ENCODE measurements around the gene SELENOV.

Gene SELENOV

DNA sequence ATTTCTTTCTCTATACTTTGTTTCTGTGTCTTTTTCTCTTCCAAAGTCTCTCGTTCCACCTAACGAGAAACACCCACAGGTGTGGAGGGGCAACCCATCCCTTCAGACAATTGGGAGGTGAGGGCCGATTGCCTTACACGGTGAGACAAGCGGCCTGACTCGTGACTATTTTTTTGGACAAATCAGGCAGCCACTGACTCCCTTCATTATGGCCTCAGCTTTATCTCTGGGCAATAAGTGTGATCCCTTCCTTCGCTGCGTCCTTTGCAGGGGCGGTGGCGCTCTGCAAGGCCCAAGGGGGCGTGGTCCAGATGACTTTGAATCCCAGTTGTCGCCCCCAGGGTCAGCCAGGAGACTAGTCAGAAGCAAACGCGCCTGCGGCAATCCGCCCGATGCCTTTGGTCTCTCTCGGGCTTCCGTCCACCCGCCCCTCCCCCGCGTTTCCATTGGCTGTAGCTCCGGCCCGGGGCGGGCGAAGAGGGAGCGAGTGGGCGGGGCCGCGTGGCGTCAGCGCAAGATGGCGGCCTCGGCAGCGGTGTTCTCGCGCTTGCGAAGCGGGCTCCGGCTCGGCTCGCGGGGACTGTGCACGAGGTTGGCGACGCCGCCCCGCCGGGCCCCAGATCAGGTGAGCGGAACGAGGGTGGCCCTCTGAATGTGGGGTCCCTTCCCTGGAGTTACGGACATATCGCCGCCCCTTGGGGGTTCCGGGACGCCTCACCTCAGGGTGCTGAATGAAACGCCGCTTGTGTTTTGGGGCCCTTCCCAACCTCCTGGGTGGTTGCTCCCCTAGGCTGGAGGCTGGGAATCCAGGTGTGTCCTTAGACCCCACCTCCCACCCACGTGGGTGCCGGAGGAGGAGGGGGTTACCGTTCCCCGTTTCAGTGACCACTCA lies 34.4 kb upstream of the SELENOV start, which contains the start of gene TIMM50:
TSS of gene TIMM50 (plus strand) at position 502 of the 892 bp plus-strand sequence. CDS start at position 518, 16 bp downstream.
- no peaks in the 10 kb centered on the region for H3K9me3 Mint-ChIP-seq
- peak within 1 kb of the TSS; percentile 93 for H3K4me3 Mint-ChIP-seq
- peaks cover 28% of the 10 kb centered on the region for H3K4me1 Mint-ChIP-seq
- peaks cover 7% of the 10 kb centered on the region for H3K36me3 Mint-ChIP-seq
- peak within 1 kb of the TSS; percentile 94 for H3K27ac Mint-ChIP-seq
- no peaks in the 10 kb centered on the region for H3K27me3 Mint-ChIP-seq

GRCh38 chr19:39481229-39481545 lies 33.8 kb upstream of the SELENOV start:
- H3K9me3 Mint-ChIP-seq: no peaks in the 10 kb centered on the region
- H3K36me3 Mint-ChIP-seq: peaks cover 7% of the 10 kb centered on the region
- peak overlapping the region; percentile 94 for H3K27ac Mint-ChIP-seq
- peaks cover 28% of the 10 kb centered on the region for H3K4me1 Mint-ChIP-seq
- H3K4me3 Mint-ChIP-seq: peak overlapping the region; percentile 93
- H3K27me3 Mint-ChIP-seq: no peaks in the 10 kb centered on the region

DNA sequence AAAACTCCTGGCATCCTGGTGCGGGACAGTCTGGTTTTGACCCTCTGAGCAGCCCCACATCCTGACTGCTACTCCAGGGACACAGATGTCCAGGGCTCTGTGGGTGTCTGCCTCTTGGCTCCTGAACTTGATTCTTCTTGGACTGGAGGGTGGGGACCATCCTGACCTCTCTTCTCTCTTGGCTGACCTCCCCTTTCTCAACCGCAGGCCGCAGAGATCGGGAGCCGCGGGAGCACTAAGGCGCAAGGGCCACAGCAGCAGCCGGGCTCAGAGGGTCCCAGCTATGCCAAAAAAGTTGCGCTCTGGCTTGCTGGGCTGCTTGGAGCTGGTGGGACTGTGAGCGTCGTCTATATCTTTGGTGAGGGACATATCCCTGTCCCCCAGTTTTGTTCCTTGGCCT lies 33.3 kb upstream of the SELENOV start:
- H3K27me3 Mint-ChIP-seq: no peaks in the 10 kb centered on the region
- H3K36me3 Mint-ChIP-seq: peaks cover 7% of the 10 kb centered on the region
- peak overlapping the region; percentile 94 for H3K27ac Mint-ChIP-seq
- H3K4me3 Mint-ChIP-seq: peak overlapping the region; percentile 93
- H3K4me1 Mint-ChIP-seq: peaks cover 31% of the 10 kb centered on the region
- no peaks in the 10 kb centered on the region for H3K9me3 Mint-ChIP-seq

DNA sequence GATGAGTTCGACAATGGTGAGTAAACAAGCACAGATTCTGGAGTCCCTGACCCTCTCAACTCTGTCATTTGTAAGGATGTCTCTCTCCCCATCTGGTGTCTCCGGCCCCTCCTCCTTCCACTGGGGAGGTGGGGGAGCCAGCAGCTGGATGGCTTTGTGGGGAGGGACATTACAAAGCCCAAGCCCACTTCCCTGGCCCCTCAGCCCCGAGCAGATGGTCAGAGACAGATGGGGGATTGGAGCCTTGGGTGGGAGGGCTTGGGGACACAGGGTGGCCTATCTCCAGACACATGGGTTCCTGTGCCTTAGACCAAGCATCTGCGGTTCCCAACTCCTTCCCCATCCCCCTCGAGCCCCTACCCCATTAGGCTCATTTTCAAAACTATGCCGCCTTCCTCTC lies 31.8 kb upstream of the SELENOV start:
- Mint-ChIP-seq H3K36me3 (peaks cover 9% of the 10 kb centered on the region), H3K4me3 (peak overlapping the region; percentile 59), H3K4me1 (peaks cover 34% of the 10 kb centered on the region), H3K27ac (no peak overlapping the region), H3K27me3 (no peaks in the 10 kb centered on the region), H3K9me3 (no peaks in the 10 kb centered on the region)

DNA sequence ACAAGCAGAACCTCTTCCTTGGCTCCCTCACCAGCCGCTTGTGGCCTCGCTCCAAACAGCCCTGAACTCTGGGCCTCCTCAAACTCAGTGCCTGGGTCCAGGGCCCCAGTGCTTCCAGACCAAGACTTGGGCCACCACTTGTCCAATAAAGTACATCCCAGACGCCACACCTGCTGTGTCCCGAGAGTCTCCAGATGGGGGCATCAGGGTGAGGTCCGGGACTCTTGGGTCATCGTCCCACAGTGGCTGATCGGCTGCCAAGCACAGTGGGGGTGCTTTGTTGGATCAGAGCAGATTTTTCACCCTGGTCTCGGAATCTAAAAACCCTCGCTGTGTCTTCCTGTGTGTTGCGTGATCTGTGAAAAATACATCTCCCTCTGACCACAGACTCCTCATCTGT lies 25.2 kb upstream of the SELENOV start:
- no peak overlapping the region for H3K27ac Mint-ChIP-seq
- peaks cover 7% of the 10 kb centered on the region for H3K4me1 Mint-ChIP-seq
- H3K27me3 Mint-ChIP-seq: no peaks in the 10 kb centered on the region
- no peak overlapping the region for H3K4me3 Mint-ChIP-seq
- no peaks in the 10 kb centered on the region for H3K9me3 Mint-ChIP-seq
- H3K36me3 Mint-ChIP-seq: peaks cover 11% of the 10 kb centered on the region

GRCh38 chr19:39492225-39492624 lies 22.7 kb upstream of the SELENOV start:
- H3K27ac Mint-ChIP-seq: no peak overlapping the region
- no peaks in the 10 kb centered on the region for H3K27me3 Mint-ChIP-seq
- no peaks in the 10 kb centered on the region for H3K9me3 Mint-ChIP-seq
- H3K4me1 Mint-ChIP-seq: no peaks in the 10 kb centered on the region
- no peak overlapping the region for H3K4me3 Mint-ChIP-seq
- peaks cover 7% of the 10 kb centered on the region for H3K36me3 Mint-ChIP-seq

DNA sequence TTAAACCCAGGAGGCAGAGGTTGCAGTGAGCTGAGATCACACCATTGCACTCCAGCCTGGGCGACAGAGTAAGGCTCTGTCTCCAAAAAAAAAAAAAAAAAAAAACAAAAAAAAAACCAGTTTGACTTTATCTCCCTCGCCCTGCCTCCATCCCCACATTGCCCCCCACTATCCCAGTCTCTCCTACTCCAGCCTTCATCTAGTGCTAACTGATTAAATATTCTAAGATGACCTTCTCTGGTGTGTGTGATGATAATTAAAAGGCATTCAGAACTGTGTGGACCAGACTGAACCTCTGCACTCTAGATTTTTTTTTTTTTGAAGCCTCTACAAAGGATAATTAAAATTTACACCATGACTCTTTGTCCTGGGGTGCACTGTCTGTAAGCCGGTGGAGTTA lies 22.2 kb upstream of the SELENOV start:
- Mint-ChIP-seq H3K4me1 (no peaks in the 10 kb centered on the region), H3K27ac (peak overlapping the region; percentile 25), H3K36me3 (peaks cover 7% of the 10 kb centered on the region), H3K27me3 (no peaks in the 10 kb centered on the region), H3K9me3 (no peaks in the 10 kb centered on the region), H3K4me3 (no peak overlapping the region)

- H3K36me3 Mint-ChIP-seq: peaks cover 2% of the 10 kb centered on the region
- H3K4me1 Mint-ChIP-seq: peaks cover 13% of the 10 kb centered on the region
- no peak overlapping the region for H3K27ac Mint-ChIP-seq
- peaks cover 10% of the 10 kb centered on the region for H3K27me3 Mint-ChIP-seq
- no peaks in the 10 kb centered on the region for H3K9me3 Mint-ChIP-seq
- no peak overlapping the region for H3K4me3 Mint-ChIP-seq
Observed at GRCh38 chr19:39494661-39495060, 20.3 kb upstream of the SELENOV start.

DNA sequence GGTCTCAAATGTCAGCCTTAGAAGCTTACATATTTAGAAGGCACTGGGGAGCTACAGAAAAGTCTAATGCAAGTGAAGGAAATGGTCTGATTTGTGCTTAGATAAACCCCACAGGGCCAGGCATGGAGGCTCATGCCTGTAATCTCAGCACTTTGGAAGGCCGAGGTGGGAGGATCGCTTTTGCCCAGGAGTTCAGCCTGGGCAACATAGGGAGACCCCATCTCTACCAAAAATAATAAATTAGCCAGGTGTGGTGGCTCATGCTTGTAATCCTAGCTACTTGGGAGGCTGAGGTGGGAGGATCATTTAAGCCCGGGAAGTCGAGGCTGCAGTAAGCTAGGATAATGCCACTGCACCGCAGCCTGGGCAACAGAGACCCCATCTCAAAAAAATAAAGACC lies 18.9 kb upstream of the SELENOV start:
- Mint-ChIP-seq H3K4me3 (no peak overlapping the region), H3K36me3 (peaks cover 2% of the 10 kb centered on the region), H3K27me3 (peaks cover 20% of the 10 kb centered on the region)

DNA sequence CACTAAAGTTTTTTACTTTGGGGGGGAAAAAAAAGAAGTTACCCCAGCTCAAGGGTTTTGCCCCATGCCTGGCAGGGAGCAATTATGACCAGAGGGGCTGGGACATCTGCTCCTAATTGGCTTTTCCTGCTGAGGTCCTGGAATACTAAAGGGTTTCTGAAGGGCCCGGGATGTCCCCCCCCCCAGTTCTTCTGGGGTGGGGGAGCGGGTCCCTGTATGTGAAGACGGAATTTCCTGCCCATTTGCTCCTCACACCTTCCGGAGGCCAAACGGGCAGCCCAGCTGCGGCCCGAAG lies 17.3 kb upstream of the SELENOV start:
- Mint-ChIP-seq H3K4me3 (no peak overlapping the region), H3K27me3 (peaks cover 22% of the 10 kb centered on the region), H3K36me3 (peaks cover 2% of the 10 kb centered on the region), H3K9me3 (no peaks in the 10 kb centered on the region), H3K4me1 (peaks cover 16% of the 10 kb centered on the region), H3K27ac (no peak overlapping the region)

More for the DNA sequence above, 18.9 kb upstream of the SELENOV start:
- Mint-ChIP-seq H3K9me3 (no peaks in the 10 kb centered on the region), H3K27ac (no peak overlapping the region), H3K4me1 (peaks cover 16% of the 10 kb centered on the region)

- Mint-ChIP-seq H3K27ac (no peak overlapping the region), H3K9me3 (no peaks in the 10 kb centered on the region), H3K4me3 (peak overlapping the region; percentile 56), H3K36me3 (no peaks in the 10 kb centered on the region), H3K27me3 (peaks cover 22% of the 10 kb centered on the region), H3K4me1 (peaks cover 18% of the 10 kb centered on the region)
Observed at GRCh38 chr19:39497996-39498797, 16.7 kb upstream of the SELENOV start.

DNA sequence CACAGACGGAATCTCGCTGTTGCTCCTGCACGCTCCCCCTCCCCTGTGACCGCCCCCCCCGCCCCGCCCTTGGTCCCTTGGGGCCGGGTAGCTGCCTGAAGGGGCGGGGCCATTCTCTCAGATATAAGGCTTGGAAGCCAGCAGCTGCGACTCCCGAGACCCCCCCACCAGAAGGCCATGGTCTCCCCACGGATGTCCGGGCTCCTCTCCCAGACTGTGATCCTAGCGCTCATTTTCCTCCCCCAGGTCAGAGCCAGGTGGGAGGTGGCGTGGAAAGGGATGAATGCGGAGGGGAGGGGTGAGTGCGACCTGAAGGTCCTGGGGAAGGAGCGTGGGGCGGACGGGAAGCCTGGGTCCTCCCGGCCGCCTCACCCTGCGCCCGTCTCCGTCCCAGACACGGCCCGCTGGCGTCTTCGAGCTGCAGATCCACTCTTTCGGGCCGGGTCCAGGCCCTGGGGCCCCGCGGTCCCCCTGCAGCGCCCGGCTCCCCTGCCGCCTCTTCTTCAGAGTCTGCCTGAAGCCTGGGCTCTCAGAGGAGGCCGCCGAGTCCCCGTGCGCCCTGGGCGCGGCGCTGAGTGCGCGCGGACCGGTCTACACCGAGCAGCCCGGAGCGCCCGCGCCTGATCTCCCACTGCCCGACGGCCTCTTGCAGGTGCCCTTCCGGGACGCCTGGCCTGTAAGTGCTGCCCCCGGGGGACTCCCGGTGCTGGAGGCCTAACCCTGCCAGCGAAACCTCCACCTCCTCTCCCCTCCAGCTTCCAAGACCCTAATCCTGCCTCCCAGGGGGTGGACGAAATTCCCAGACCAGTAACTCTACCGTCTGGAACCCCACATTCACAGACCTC lies 15.9 kb upstream of the SELENOV start, which contains the start of gene DLL3:
TSS of gene DLL3 (plus strand) at position 150 of the 845 bp plus-strand sequence. CDS start at position 178, 28 bp downstream.
- H3K4me3 Mint-ChIP-seq: peak within 1 kb of the TSS; percentile 80

DNA sequence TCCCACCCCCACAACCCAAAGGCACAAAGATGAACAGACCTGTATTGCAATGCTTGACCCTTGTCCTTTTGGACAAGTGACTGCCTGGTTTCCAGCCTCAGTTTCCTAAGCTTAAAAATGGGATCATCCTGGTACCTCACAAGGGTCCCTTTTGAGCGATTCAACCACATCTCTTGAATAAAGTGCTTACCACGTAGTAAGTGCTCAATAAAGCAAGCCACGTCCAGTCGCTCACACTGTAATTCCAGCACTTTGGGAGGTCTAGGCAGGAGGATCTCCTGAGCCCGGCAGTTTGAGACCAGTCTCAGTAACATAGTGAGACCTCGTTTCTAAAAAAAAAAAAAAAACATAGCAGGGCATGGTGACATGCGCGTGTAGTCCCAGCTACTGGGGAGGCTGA lies 15.0 kb upstream of the SELENOV start:
- no peak overlapping the region for H3K27ac Mint-ChIP-seq
- H3K9me3 Mint-ChIP-seq: no peaks in the 10 kb centered on the region
- H3K4me1 Mint-ChIP-seq: peaks cover 27% of the 10 kb centered on the region
- H3K27me3 Mint-ChIP-seq: peaks cover 35% of the 10 kb centered on the region
- peak overlapping the region; percentile 80 for H3K4me3 Mint-ChIP-seq
- no peaks in the 10 kb centered on the region for H3K36me3 Mint-ChIP-seq

More for the DNA sequence above, 15.9 kb upstream of the SELENOV start, which contains the start of gene DLL3:
- Mint-ChIP-seq H3K36me3 (no peaks in the 10 kb centered on the region), H3K4me1 (peaks cover 26% of the 10 kb centered on the region), H3K9me3 (no peaks in the 10 kb centered on the region), H3K27ac (no peak within 1 kb of the TSS), H3K27me3 (peaks cover 26% of the 10 kb centered on the region)

- H3K4me1 Mint-ChIP-seq: peaks cover 27% of the 10 kb centered on the region
- no peak overlapping the region for H3K4me3 Mint-ChIP-seq
- no peaks in the 10 kb centered on the region for H3K36me3 Mint-ChIP-seq
- H3K27me3 Mint-ChIP-seq: peaks cover 36% of the 10 kb centered on the region
- no peak overlapping the region for H3K27ac Mint-ChIP-seq
- H3K9me3 Mint-ChIP-seq: no peaks in the 10 kb centered on the region
Observed at GRCh38 chr19:39500543-39500942, 14.4 kb upstream of the SELENOV start.

GRCh38 chr19:39501340-39501739 lies 13.6 kb upstream of the SELENOV start:
- Mint-ChIP-seq H3K27ac (no peak overlapping the region), H3K9me3 (no peaks in the 10 kb centered on the region), H3K4me1 (peaks cover 29% of the 10 kb centered on the region), H3K4me3 (no peak overlapping the region), H3K36me3 (no peaks in the 10 kb centered on the region), H3K27me3 (peaks cover 41% of the 10 kb centered on the region)
